GM06990 (cell line): ENCODE data around the gene FRMD5.

Source experiments
- DNase-seq: peaks from one replicate; pipeline ENCODE4 v3.0.0-alpha.2; 2011; ENCODE audit not compliant: insufficient read length; ENCODE audit errors: extremely low read depth
- H3K27me3 ChIP-seq: replicated peaks from 2 replicates; pipeline ENCODE4 v1.6.0; 2011; ENCODE audit warnings: low read length; ENCODE audit not compliant: control insufficient read depth, insufficient read depth
- H3K36me3 ChIP-seq: 2 replicates; pipeline ENCODE4 v1.5.1; 2011; ENCODE audit warnings: low read length; ENCODE audit not compliant: control insufficient read depth, insufficient read depth
- H3K4me3 ChIP-seq: replicated peaks from 2 replicates; pipeline ENCODE4 v1.5.1; 2011; ENCODE audit warnings: low read depth, mild to moderate bottlenecking, control low read depth, low read length
- CTCF ChIP-seq: IDR thresholded peaks from 2 replicates; pipeline ENCODE4 v1.5.1; 2011; ENCODE audit warnings: low read length, control low read depth, mild to moderate bottlenecking, inconsistent platforms; ENCODE audit not compliant: insufficient read depth, poor library complexity, severe bottlenecking

Gene FRMD5

DNA sequence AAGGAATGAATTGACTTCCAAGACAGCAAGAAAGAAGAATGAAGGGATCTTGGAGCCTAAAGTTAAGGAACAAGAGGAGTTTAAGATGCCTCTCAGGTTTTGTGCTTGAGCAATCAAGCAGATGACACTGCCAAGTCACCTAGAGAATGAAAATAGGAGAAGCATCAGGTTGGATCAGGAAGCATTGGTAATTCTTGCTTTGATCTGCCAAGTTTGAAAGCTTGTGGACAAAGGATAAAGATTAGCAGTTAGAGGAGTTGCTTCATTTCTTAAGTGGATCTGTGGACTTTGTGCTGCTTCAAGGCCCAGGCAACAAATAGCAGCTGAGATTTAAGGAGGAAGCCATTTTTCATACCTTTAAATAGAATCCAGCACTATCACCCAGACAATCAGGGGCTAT is 35.6 kb downstream of the FRMD5 start:
- no peak for DNase-seq
- no peaks in the 10 kb centered on the region for H3K36me3 ChIP-seq
- H3K27me3 ChIP-seq, result no peaks in the 10 kb centered on the region
- H3K4me3 ChIP-seq, result no peak overlapping the region
- TF ChIP-seq CTCF, result no peak

- DNase-seq, result no peak
- Histone ChIP-seq H3K36me3 (no peaks in the 10 kb centered on the region), H3K4me3 (no peak overlapping the region), H3K27me3 (no peaks in the 10 kb centered on the region)
- no peak for TF ChIP-seq CTCF
These were observed 37.0 kb downstream of the FRMD5 start for GRCh38 chr15:44158111-44158510.

- Histone ChIP-seq H3K4me3 (no peak overlapping the region), H3K36me3 (no peaks in the 10 kb centered on the region), H3K27me3 (no peaks in the 10 kb centered on the region)
- no peak for TF ChIP-seq CTCF
- DNase-seq, result no peak
These were observed 37.4 kb downstream of the FRMD5 start for GRCh38 chr15:44157679-44158078.

DNA sequence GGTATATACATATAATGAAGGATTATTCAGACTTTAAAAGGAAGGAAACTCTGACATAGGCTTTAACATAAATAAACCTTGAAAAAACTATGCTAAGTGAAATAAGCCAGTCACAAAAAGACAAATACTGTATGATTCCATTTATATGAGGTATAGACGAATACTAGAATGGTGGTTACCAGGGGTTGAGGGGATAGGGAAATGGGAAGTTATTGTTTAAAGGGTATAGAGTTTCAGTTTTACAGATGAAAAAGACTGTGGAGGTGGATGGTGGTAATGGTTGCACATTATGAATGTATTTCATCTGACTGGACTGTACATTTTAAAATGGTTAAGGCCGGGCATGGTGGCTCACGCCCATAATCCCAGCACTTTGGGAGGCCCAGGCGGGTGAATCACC is 41.7 kb downstream of the FRMD5 start:
- H3K27me3 ChIP-seq, result no peaks in the 10 kb centered on the region

GRCh38 chr15:44149224-44149623 is 45.8 kb downstream of the FRMD5 start:
- no peaks in the 10 kb centered on the region for H3K27me3 ChIP-seq
- no peaks in the 10 kb centered on the region for H3K36me3 ChIP-seq
- no peak for DNase-seq
- TF ChIP-seq CTCF, result no peak
- H3K4me3 ChIP-seq, result no peak overlapping the region

More for the DNA sequence above, 41.7 kb downstream of the FRMD5 start:
- no peak for DNase-seq
- TF ChIP-seq CTCF, result no peak
- no peak overlapping the region for H3K4me3 ChIP-seq
- no peaks in the 10 kb centered on the region for H3K36me3 ChIP-seq

DNA sequence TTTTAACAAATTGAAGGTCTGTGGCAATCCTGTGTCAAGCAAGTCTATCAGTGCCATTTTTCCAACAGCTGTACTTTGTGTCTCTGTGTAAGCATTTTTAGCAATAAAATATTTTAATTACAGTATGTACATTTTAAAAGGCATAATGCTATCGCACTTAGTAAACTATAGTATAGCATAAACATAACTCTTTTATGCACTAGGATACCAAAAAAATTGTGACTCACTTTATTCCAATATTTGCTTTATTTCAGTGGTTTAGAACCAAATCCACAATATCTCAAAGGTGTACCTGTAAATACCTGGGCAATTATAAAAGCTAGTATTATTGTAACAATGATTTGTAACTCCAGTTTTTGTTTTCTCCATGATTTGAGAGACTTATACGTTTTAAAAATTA is 46.5 kb downstream of the FRMD5 start:
- TF ChIP-seq CTCF, result no peak
- no peak overlapping the region for H3K4me3 ChIP-seq
- no peaks in the 10 kb centered on the region for H3K36me3 ChIP-seq
- DNase-seq, result no peak
- no peaks in the 10 kb centered on the region for H3K27me3 ChIP-seq
